H1 (cell line): ENCODE results near the gene PBXIP1. TPM values are rescaled to one million over a fixed set of nuclear protein-coding genes. Genes with fewer than 3 reads are reported as not detected.

Experiments used
- CTCF ChIA-PET: fragments of 300-600 bp; sonication (Branson Sonifier 250); formaldehyde crosslinking; loops from one replicate; lab custom pipeline; 2021; ENCODE audit not compliant: partially characterized antibody; lab: Charles Lee
- POLR2A ChIA-PET: fragments of 300-600 bp; sonication (Branson Sonifier 250); formaldehyde crosslinking; loops from one replicate; lab custom pipeline; 2021; ENCODE audit warnings: inconsistent platforms; ENCODE audit not compliant: partially characterized antibody; lab: Charles Lee
- DNase-seq, 2 experiments: peaks; one replicate each; pipeline versions ENCODE4 v3.0.0 to v3.0.0-alpha.2; 2010 to 2022; ENCODE audit warnings: low spot score in 2 of 2, low read depth in 1 of 2, mixed read lengths in 1 of 2
- FAIRE-seq: peaks from 2 replicates; lab custom pipeline; 2011; peaks lifted over from hg19 to GRCh38; lab: Jason Lieb, UNC
- H2AFZ ChIP-seq: 2 replicates; pipeline ENCODE4 v1.8.1; 2012; ENCODE audit warnings: low read length, inconsistent platforms
- H2AK5ac ChIP-seq: 2 replicates; pipeline ENCODE4 v1.6.1; 2013; ENCODE audit warnings: low read depth, low read length
- H2BK120ac ChIP-seq: replicated peaks from 2 replicates; pipeline ENCODE3; 2013; ENCODE audit warnings: low read depth, low read length, inconsistent platforms
- H2BK12ac ChIP-seq: 2 replicates; pipeline ENCODE4 v1.6.1; 2013; ENCODE audit warnings: low read depth, low read length
- H2BK15ac ChIP-seq: 2 replicates; pipeline ENCODE4 v1.6.1; 2013; ENCODE audit warnings: low read length
- H2BK20ac ChIP-seq: 2 replicates; pipeline ENCODE4 v1.6.1; 2013; ENCODE audit warnings: low read length
- H2BK5ac ChIP-seq: 2 replicates; pipeline ENCODE4 v1.6.1; 2013; ENCODE audit warnings: low read depth, low read length
- H3K14ac ChIP-seq: 2 replicates; pipeline ENCODE4 v1.6.1; 2013; ENCODE audit warnings: inconsistent platforms; ENCODE audit not compliant: insufficient read length
- H3K18ac ChIP-seq: 2 replicates; pipeline ENCODE4 v1.6.1; 2013; ENCODE audit warnings: low read length; ENCODE audit errors: extremely low read depth
- H3K23ac ChIP-seq: 2 replicates; pipeline ENCODE4 v1.6.1; 2013; ENCODE audit warnings: inconsistent platforms; ENCODE audit not compliant: insufficient read length
- H3K23me2 ChIP-seq: 2 replicates; pipeline ENCODE4 v1.6.1; 2013; ENCODE audit warnings: low read depth, low read length
- H3K27ac ChIP-seq: 2 replicates; pipeline ENCODE4 v1.6.1; 2011; ENCODE audit warnings: low read depth, low read length, inconsistent platforms
- H3K27me3 ChIP-seq, 4 experiments: replicated peaks in 1 of 4; 1 replicate in 1 of 4; 2 replicates in 3 of 4; pipeline versions ENCODE4 v1.6.1 to v1.8.1; 2011 to 2013; ENCODE audit warnings: low read length in 3 of 4, mild to moderate bottlenecking in 3 of 4, inconsistent platforms in 2 of 4, mixed read lengths in 2 of 4, moderate library complexity in 1 of 4; ENCODE audit not compliant: control insufficient read depth in 3 of 4, insufficient read depth in 3 of 4; ENCODE audit errors: extremely low read depth in 1 of 4
- H3K36me3 ChIP-seq, 4 experiments: 2 replicates each; pipeline versions ENCODE4 v1.6.1 to v1.8.1; 2011 to 2013; ENCODE audit warnings: mild to moderate bottlenecking in 4 of 4, low read length in 3 of 4, moderate library complexity in 2 of 4, control low read depth in 1 of 4, inconsistent platforms in 1 of 4; ENCODE audit not compliant: insufficient read depth in 4 of 4, control insufficient read depth in 2 of 4
- H3K4ac ChIP-seq: replicated peaks from 2 replicates; pipeline ENCODE3; 2013; ENCODE audit warnings: low read length, low read depth, mixed read lengths, inconsistent platforms; ENCODE audit not compliant: insufficient read length
- H3K4me1 ChIP-seq, 4 experiments: replicated peaks in 1 of 4; 1 replicate in 1 of 4; 2 replicates in 3 of 4; pipeline versions ENCODE4 v1.6.1 to v1.8.1; 2011 to 2013; ENCODE audit warnings: low read length in 3 of 4, inconsistent platforms in 2 of 4, mixed read lengths in 1 of 4; ENCODE audit not compliant: insufficient read depth in 4 of 4, control insufficient read depth in 3 of 4
- H3K4me2 ChIP-seq, 2 experiments: 2 replicates each; pipeline versions ENCODE4 v1.6.1 to v1.8.1; 2011 to 2013; ENCODE audit warnings: low read depth in 2 of 2, low read length in 2 of 2, control low read depth in 1 of 2, inconsistent platforms in 1 of 2, mild to moderate bottlenecking in 1 of 2; ENCODE audit not compliant: insufficient read depth in 1 of 2
- H3K4me3 ChIP-seq, 4 experiments: fragments of 200-600, 300-600 bp in 1 of 4; sonication (generic), shearing (Covaris generic), sonication (Bioruptor Twin) in 1 of 4; 2 replicates each; pipeline versions ENCODE4 v1.5.1 to v1.8.1; 2011 to 2016; ENCODE audit warnings: low read length in 4 of 4, low read depth in 3 of 4, control low read depth in 2 of 4, inconsistent platforms in 2 of 4, mild to moderate bottlenecking in 2 of 4, mixed read lengths in 1 of 4, moderate library complexity in 1 of 4; ENCODE audit not compliant: insufficient read depth in 2 of 4; ENCODE audit errors: extremely low read depth in 1 of 4
- H3K56ac ChIP-seq: replicated peaks from 2 replicates; pipeline ENCODE3; 2013; ENCODE audit warnings: low read depth, mild to moderate bottlenecking, mixed read lengths, low read length, inconsistent platforms; ENCODE audit not compliant: insufficient read length
- H3K79me1 ChIP-seq: 2 replicates; pipeline ENCODE4 v1.6.1; 2013; ENCODE audit warnings: low read depth, low read length, control low read depth
- H3K79me2 ChIP-seq, 2 experiments: 2 replicates each; pipeline versions ENCODE4 v1.6.1 to v1.8.1; 2012 to 2013; ENCODE audit warnings: low read length in 2 of 2, mild to moderate bottlenecking in 2 of 2, inconsistent platforms in 1 of 2; ENCODE audit not compliant: insufficient read depth in 2 of 2, control insufficient read depth in 1 of 2
- H3K9ac ChIP-seq, 4 experiments: replicated peaks in 1 of 4; 1 replicate in 1 of 4; 2 replicates in 3 of 4; pipeline versions ENCODE4 v1.6.1 to v1.8.1; 2011 to 2013; ENCODE audit warnings: low read depth in 3 of 4, low read length in 3 of 4, control low read depth in 2 of 4, mild to moderate bottlenecking in 2 of 4, moderate library complexity in 2 of 4, inconsistent platforms in 1 of 4; ENCODE audit errors: extremely low read depth in 1 of 4
- H3K9me3 ChIP-seq, 2 experiments: 2 replicates each; pipeline versions ENCODE4 v1.6.1 to v1.8.1; 2012 to 2013; ENCODE audit warnings: mild to moderate bottlenecking in 2 of 2, moderate library complexity in 2 of 2, control low read depth in 1 of 2, inconsistent platforms in 1 of 2, low read depth in 1 of 2, low read length in 1 of 2, mixed read lengths in 1 of 2; ENCODE audit not compliant: insufficient read depth in 2 of 2
- H4K20me1 ChIP-seq, 2 experiments: replicated peaks in 1 of 2; 2 replicates each; pipeline versions ENCODE3 to v1.8.1; 2011 to 2013; ENCODE audit warnings: inconsistent platforms in 2 of 2, low read length in 2 of 2, mild to moderate bottlenecking in 1 of 2; ENCODE audit not compliant: insufficient read depth in 2 of 2, control insufficient read depth in 1 of 2
- H4K5ac ChIP-seq: 2 replicates; pipeline ENCODE4 v1.6.1; 2013; ENCODE audit warnings: low read length, low read depth, mixed read lengths, inconsistent platforms; ENCODE audit not compliant: insufficient read length
- H4K8ac ChIP-seq: 2 replicates; pipeline ENCODE4 v1.8.0; 2013; ENCODE audit warnings: mild to moderate bottlenecking, moderate library complexity, low read length, inconsistent platforms; ENCODE audit not compliant: insufficient read depth; ENCODE audit errors: extremely low read depth
- H4K91ac ChIP-seq: replicated peaks from 2 replicates; pipeline ENCODE3; 2013; ENCODE audit warnings: low read length, mixed read lengths, inconsistent platforms; ENCODE audit not compliant: insufficient read length
- CBX8 ChIP-seq: fragments of 300-800, 300-1000 bp; sonication (generic); IDR thresholded peaks from 2 replicates; pipeline ENCODE4 v1.7.1; 2016; ENCODE audit warnings: low read depth, low read length, borderline replicate concordance
- CTCF ChIP-seq, 3 experiments: IDR thresholded peaks; 1 replicate in 2 of 3; 2 replicates in 1 of 3; pipeline versions ENCODE4 v1.5.1 to v1.6.1; 2011; ENCODE audit warnings: low read length in 3 of 3, mild to moderate bottlenecking in 3 of 3, inconsistent platforms in 2 of 3, low read depth in 1 of 3, moderate library complexity in 1 of 3; ENCODE audit not compliant: insufficient read depth in 1 of 3; ENCODE audit errors: control extremely low read depth in 1 of 3
- FOSL1 ChIP-seq: IDR thresholded peaks from 2 replicates; pipeline ENCODE4 v1.6.1; 2011; ENCODE audit warnings: mild to moderate bottlenecking, low read depth, low read length, moderate library complexity; ENCODE audit not compliant: insufficient read depth
- GABPA ChIP-seq: IDR thresholded peaks from 2 replicates; pipeline ENCODE4 v1.6.1; 2011; ENCODE audit warnings: mild to moderate bottlenecking, low read length, moderate library complexity, borderline replicate concordance; ENCODE audit not compliant: insufficient read depth
- KDM4A ChIP-seq: IDR thresholded peaks from one replicate; pipeline ENCODE4 v1.7.1; 2012; ENCODE audit warnings: low read depth, mild to moderate bottlenecking, moderate library complexity, low read length, inconsistent platforms; ENCODE audit not compliant: severe bottlenecking
- POLR2A ChIP-seq, 2 experiments: IDR thresholded peaks; 1 replicate in 1 of 2; 2 replicates in 1 of 2; pipeline ENCODE4 v1.6.1; 2011; ENCODE audit warnings: low read depth in 2 of 2, low read length in 2 of 2, mild to moderate bottlenecking in 2 of 2; ENCODE audit errors: control extremely low read depth in 1 of 2
- POU5F1 ChIP-seq: IDR thresholded peaks from 2 replicates; pipeline ENCODE4 v1.6.1; 2011; ENCODE audit warnings: low read depth, mild to moderate bottlenecking, low read length, moderate library complexity
- RBBP5 ChIP-seq: IDR thresholded peaks from 2 replicates; pipeline ENCODE4 v1.7.1; 2012; ENCODE audit warnings: low read depth, mild to moderate bottlenecking, inconsistent platforms, low read length, moderate library complexity, borderline replicate concordance
- SAP30 ChIP-seq: fragments of 300-600 bp; sonication (generic); IDR thresholded peaks from 2 replicates; pipeline ENCODE4 v1.7.1; 2012; ENCODE audit warnings: low read length, moderate library complexity, mild to moderate bottlenecking, inconsistent platforms; ENCODE audit not compliant: insufficient read depth, insufficient replicate concordance
- TCF12 ChIP-seq: IDR thresholded peaks from 2 replicates; pipeline ENCODE4 v1.6.1; 2011; ENCODE audit warnings: low read depth, mild to moderate bottlenecking, low read length
- TEAD4 ChIP-seq: IDR thresholded peaks from 2 replicates; pipeline ENCODE4 v1.6.1; 2012; ENCODE audit warnings: low read depth, low read length, inconsistent platforms, mixed read lengths
- WGBS, 2 experiments: shearing (Covaris generic) in 1 of 2; methylation state at CpG; one replicate each; pipeline versions ENCODE4 v1.1.6 to v1.1.7; 2013 to 2015; ENCODE audit warnings: low lambda C conversion rate in 2 of 2, mixed read lengths in 2 of 2, inconsistent platforms in 1 of 2, low coverage in 1 of 2, missing lambda C conversion rate in 1 of 2; ENCODE audit not compliant: insufficient replicate concordance in 2 of 2, insufficient coverage in 1 of 2, insufficient read length in 1 of 2; ENCODE audit errors: extremely low coverage in 1 of 2, missing lambda C conversion rate in 1 of 2; 5-methylcytosine and 5-hydroxymethylcytosine counted together
- polyA plus RNA-seq, 7 experiments: library from polyadenylated mRNA; depleted of rRNA in 3 of 7; stranded (reverse) in 5 of 7; unstranded in 2 of 7; fragments of >200 nt in 5 of 7; fragments of 200-250 nt in 2 of 7; gene quantifications; 1 replicate in 5 of 7; 2 replicates in 1 of 7; 4 replicates in 1 of 7; pipeline versions ENCODE4 v1.2.1 to v1.2.3, GENCODE V29; 2011 to 2013; ENCODE audit warnings: missing spikeins in 2 of 7, mixed read lengths in 2 of 7
- total RNA-seq: library from RNA; stranded (reverse); fragmentation: NEBNext Ultra II Directional; extraction: Animal tissue kit (Norgen Biotek cat#: 25700); gene quantifications from 2 replicates; pipeline ENCODE4 v1.2.1, GENCODE V29; 2021

Gene PBXIP1
- total and polyA plus RNA-seq, 2 of the 8 experiments (the other 6 are each of a cell fraction or from before 2014, with no cell fraction given) = 12.0 to 19.8 TPM

GRCh38 chr1:154940651-154941194 lies 15.2 kb downstream of the PBXIP1 start:
- peaks cover 4 to 9% (median 6%) of the 10 kb centered on the region in 4 experiments; a peak in 6 of 7 replicates for H3K4me1 ChIP-seq
- CTCF ChIA-PET = interaction anchor here (0.7 to 1.4 kb wide), 8 partner anchors 20 to 292 kb away, joined by 3 to 5 read pairs (median 3); partner anchors contain the start of gene EFNA4
- FAIRE-seq = no peak
- TF ChIP-seq SAP30 (no peak), TEAD4 (no peak), FOSL1 (no peak), KDM4A (no peak), POLR2A (IDR thresholded peaks at IDR 0.05; ENCODE audit: control extremely low read depth in 1 of 2, low read depth in 2 of 2, low read length in 2 of 2) (no peak), RBBP5 (no peak), CTCF (IDR thresholded peaks at IDR 0.05; ENCODE audit: control extremely low read depth in 1 of 3, insufficient read depth in 1 of 3, low read depth in 1 of 3, low read length in 3 of 3) (no peak), POU5F1 (no peak), CBX8 (no peak), TCF12 (no peak), GABPA (no peak)

More at GRCh38 chr1:154940651-154941194, 15.2 kb downstream of the PBXIP1 start:
- DNase-seq = no peak
- Histone ChIP-seq H3K14ac (no peak overlapping the region), H4K91ac (no peak overlapping the region), H2BK12ac (no peak overlapping the region), H3K9me3 (no peaks in the 10 kb centered on the region), H3K27me3 (no peaks in the 10 kb centered on the region), H2AFZ (no peak overlapping the region), H4K20me1 (no peaks in the 10 kb centered on the region), H2BK120ac (no peak overlapping the region), H2AK5ac (no peak overlapping the region; the same call in 1 of the 2 replicates), H2BK15ac (no peak overlapping the region), H3K4ac (no peak overlapping the region), H3K56ac (no peak overlapping the region), H3K4me3 (no peak overlapping the region), H3K79me1 (no peaks in the 10 kb centered on the region), H3K23me2 (peaks cover 12% of the 10 kb centered on the region), H3K23ac (no peak overlapping the region), H4K8ac (no peak overlapping the region), H3K79me2 (no peaks in the 10 kb centered on the region), H3K4me2 (no peak overlapping the region), H3K36me3 (no peaks in the 10 kb centered on the region), H3K9ac (no peak overlapping the region), H2BK5ac (no peak overlapping the region), H2BK20ac (no peak overlapping the region), H3K18ac (no peak overlapping the region), H4K5ac (no peak overlapping the region), H3K27ac (no peak overlapping the region)
- POLR2A ChIA-PET = interaction anchor here (0.6 to 1.4 kb wide), 5 partner anchors 9 to 53 kb away, joined by 3 to 7 read pairs (median 3); partner anchors contain the start of genes LENEP, PBXIP1 and SHC1
- WGBS, 2 experiments = 91% methylated on average over 8 of the region's 8 CpGs; no CpG with 5 or more reads in 1 of the 2 experiments
